Cardiac septum (tissue), 1 donor: ENCODE measurements around the gene NEXMIF. TPM values are rescaled to one million over a fixed set of nuclear protein-coding genes. Genes with fewer than 3 reads are reported as not detected.
"Not testable (repeated sequence)": the region's sequence is repeated elsewhere in the genome, so short reads cannot be mapped to it uniquely, and the experiment has no call there.

Experiments
- DNase-seq: peaks from one replicate; pipeline ENCODE4 v3.0.0-alpha.2; 2020; ENCODE audit warnings: low spot score
- intact Hi-C: fragments of 100-400 bp; cut with DNase I; formaldehyde crosslinking; loops from one replicate; pipeline ENCODE4 v1.14.0; 2022
- total RNA-seq: library from RNA; stranded (reverse); fragmentation: NEBNext Ultra II Directional; extraction: Animal tissue kit (Norgen Biotek cat#: 25700); gene quantifications from one replicate; pipeline ENCODE4 v1.2.1, GENCODE V29; 2021
- donor health status: DM: no; HTN: no; CAD: no.

The NEXMIF gene
- total RNA-seq, 1 donor from 2014 or later = 0.13 TPM

DNA sequence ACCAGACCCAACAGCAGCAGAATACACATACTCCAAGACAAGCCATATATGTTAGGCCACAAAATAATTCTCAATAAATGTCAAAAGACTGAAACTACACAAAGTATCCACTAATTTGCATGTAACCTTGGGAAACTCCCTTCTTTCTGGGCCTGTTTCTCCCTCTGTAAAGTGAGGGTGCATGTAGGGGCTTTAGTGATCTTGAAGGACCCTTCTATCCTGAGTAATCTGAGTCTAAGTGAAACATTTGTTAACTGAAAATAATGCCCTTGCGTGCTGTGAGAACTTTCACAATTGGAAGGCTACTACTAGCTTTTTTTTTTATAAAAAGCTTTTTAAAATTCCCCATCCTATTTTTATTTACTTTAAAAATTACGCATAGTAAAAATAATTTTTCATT, 125.2 kb downstream of the NEXMIF start:
- no peak for DNase-seq
- intact Hi-C loops = no loop called here

DNA sequence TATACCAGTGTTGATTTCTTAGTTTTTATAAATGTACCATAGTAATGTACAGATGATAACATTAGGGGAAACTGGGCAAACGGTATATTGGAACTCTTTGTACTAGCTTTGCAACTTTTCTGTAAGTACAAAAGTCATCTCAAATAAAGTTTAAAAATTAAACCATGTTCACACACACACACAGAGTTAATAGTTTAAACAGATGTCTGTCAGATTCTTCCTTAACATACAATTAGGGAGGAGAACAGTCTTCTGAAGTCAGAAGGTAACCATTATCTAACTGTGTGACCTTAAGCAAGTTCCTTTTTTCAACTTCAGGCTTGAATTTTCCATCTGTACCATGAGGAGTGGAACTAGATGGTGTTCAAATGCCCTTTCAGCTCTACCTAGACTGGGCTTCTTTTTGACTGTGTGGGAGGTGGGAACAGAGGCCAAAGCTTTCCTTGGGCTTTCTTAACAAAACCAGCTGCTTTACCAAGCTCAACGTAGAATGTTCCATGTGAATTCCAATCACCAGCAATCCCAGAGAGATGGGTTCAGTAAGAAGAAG, 127.8 kb downstream of the NEXMIF start:
- intact Hi-C loops = no loop called here
- no peak for DNase-seq

DNA sequence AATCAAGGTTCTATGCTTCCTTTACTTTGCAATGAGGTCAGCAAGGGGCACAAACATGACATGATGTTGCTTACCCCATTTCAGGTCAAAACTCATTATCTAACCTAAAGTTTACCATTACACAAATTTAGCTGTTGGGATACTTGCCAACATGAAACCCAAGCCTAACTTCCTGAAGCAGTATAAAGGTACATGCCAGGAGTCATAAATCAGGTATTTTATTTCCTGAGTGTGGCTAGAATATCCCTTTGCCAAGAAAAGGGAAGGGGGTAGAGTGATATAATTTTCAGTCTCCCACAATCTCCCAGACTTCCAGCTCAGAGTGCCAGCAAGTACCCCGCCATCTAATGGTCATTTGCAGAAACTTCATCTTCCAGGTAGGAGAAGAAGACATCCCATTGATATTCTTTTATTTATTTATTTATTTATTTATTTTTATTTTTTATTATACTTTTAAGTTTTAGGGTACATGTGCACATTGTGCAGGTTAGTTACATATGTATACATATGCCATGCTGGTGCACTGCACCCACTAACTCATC, 136.6 kb downstream of the NEXMIF start:
- intact Hi-C loops = no loop called here

DNA sequence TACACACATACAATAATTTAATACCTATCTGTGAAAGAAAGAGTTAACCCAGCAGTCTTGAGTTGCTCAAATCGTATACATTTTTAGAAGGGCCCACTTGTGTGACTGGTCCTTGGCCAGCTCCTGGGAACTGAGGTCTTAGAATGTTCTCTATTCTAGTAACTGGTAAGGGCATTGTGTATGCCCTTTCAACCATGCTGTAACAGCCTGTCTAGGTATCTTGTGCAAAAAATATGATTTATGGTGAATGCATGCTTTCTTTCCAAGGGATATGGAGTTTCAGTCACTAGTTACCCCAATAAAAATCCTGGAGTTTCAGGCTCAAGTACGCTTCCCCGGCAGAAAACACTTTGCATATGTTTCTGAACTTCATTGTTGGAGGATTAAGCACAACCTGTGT, 140.6 kb downstream of the NEXMIF start:
- DNase-seq = no peak
- intact Hi-C loops = no loop called here

More for the DNA sequence above, 136.6 kb downstream of the NEXMIF start:
- DNase-seq = no peak

DNA sequence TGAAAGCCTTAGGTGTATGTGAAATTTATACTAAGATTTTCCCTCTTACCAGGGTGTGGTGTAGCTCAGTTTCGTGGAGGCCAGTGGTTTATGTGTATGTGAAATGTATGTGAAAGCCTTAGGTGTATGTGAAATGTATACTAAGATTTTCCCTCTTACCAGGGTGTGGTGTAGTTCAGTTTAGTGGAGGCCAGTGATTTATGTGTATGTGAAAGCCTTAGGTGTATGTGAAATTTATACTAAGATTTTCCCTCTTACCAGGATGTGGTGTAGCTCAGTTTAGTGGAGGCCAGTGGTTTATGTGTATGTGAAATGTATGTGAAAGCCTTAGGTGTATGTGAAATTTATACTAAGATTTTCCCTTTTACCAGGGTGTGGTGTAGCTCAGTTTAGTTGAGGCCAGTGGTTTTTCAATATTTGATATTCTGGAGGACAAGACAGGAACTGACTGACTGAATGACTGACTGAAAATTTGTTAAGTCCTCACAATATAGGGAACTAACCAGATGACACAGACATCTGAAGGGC, 143.7 kb downstream of the NEXMIF start:
- DNase-seq = no peak
- intact Hi-C loops = no loop called here

DNA sequence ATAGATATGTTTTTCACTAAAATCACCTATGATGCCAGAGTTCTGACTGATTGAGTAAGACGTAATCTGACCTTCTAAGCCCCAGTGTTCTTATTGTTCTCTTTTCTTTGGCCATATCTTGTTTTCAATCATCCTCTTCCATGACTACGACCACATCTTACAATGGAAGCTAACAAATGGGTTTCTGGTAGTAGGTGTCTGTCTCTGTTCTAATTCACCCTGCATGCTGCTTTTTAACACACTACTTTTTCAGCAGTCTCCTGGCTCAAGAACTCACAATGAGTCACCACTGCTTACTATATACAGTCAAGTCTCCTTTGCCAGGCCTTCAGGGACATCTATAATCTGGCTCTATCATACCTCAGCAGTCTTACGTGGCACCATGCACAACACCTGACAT, 146.1 kb downstream of the NEXMIF start:
- DNase-seq = no peak
- intact Hi-C loops = no loop called here

DNA sequence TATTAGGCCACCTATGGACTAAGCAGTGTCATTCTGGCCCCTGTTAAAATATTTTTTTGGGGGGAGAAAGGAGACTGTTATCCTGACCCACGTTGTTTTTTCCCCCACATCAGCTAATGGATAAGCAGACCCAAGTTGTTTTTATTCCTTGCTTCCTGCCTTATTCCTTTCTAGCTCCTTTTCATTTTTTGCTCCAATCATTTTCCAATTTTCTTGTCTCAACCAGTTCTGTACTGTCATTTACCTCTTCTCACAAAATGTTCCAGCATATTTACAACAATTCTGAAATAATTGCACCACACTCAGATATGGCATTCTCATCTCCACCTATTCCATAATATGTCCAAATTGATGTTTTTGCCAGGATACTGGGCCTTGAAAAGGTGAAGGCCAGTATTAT, 150.3 kb downstream of the NEXMIF start:
- intact Hi-C loops = no loop called here
- no peak for DNase-seq

DNA sequence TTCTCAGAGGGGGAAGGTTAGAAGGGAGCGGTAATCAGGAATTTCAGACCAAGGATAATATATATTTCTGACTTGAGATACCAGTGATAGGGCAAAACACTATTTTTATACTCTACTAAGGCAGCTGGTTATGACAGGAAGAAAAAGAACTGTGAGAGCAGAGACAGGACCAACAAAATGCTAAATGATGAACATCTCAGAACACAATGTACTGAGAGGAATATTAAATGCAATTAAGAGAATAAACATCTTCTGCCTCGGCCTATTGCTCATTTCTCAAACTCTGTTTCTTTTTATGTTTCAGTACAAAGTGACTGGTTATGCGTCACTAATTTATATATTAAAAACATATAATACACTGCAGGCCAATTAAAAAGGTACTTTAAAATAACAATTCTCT, 188.8 kb downstream of the NEXMIF start:
- intact Hi-C loops = no loop called here
- DNase-seq = no peak

DNA sequence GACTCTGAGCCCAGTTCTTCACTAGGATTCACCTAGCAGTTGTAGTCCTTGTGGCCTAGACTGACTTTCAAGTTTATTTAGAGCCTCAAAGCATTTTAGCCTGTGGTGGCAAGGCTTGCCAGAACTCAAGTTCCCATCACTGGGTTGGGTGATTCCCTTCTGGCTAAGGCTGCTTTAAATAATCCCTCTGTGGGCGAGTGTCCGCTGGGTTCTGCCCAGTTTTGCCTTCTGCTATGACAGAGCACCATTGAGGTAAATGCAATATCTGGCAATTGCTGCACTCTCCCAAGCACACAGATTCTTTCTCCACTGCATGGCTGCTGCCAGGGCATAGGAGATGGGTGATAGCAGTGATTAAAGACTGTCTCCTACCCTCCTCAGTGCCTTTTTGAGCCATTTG, 220.0 kb downstream of the NEXMIF start:
- no peak for DNase-seq
- intact Hi-C loops = no loop called here

DNA sequence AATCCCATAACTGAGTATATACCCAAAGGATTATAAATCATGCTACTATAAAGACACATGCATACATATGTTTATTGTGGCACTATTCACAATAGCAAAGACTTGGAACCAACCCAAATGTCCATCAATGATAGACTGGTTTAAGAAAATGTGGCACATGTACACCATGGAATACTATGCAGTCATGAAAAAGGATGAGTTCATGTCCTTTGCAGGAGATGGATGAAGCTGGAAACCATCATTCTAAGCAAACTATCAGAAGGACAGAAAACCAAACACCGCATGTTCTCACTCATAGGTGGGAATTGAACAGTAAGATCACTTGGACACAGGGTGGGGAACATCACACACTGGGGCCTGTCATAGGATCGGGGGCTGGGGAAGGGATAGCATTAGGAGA, 223.9 kb downstream of the NEXMIF start:
- intact Hi-C loops, DNase-seq: not testable (repeated sequence)

DNA sequence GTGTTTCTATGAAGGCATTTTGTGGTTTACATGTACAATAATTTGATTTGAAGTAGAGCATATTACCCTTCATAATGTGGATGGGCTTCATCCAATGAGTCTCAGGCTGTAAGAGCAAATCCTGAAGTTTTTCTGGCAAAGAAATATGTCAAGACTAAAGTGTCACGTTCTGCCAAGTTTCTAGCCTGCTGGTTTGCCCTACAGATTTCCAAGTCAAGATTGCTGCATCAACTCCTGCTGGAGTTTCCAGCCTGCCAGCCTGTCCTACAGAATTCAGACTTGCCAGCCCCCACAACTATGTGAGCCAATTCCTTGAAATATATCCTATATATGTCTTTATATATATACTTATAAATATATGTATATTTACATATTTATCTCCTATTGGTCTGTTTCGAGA, 240.8 kb downstream of the NEXMIF start:
- intact Hi-C loops = no loop called here
- no peak for DNase-seq

Other genes starting within 250 kb of the NEXMIF start
- 26.3 TPM for gene ABCB7, start 230.8 kb upstream of the NEXMIF start, total RNA-seq